ENCODE results near the gene FILIP1. TPM values are rescaled to one million over a fixed set of nuclear protein-coding genes. Genes with fewer than 3 reads are reported as not detected.

FILIP1 gene
- total RNA-seq, 4 donors from 2014 or later = 2.2 to 9.3 (median 5.1) TPM

DNA sequence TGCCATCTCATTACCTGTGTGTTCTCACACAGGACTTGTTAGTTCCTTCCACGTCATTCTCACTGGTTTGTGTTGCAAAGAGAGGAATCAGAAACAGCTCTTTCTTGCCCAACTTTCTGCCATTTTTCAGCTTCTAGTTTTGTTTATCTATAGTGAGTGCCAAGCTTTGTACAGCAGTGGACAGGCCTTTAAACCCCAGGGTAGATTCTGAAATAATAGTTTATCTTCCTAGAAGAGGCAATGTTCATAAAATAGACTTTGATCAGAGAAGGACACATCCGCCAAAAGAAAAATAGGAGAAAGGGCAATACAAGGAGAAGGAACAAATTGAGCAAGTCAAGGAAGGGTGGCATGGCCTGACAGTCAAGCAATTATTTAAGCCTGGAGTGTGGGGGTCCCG, 191.3 kb downstream of the FILIP1 start:
- H3K4me1 ChIP-seq = no peaks in the 10 kb centered on the region
- no peaks in the 10 kb centered on the region for H3K27me3 ChIP-seq
- no peak for DNase-seq
- no peaks in the 10 kb centered on the region for H3K36me3 ChIP-seq
- WGBS, 2 donors = 92 to 95% methylated on average over 3 of the region's 3 CpGs
- H3K9me3 ChIP-seq = no peaks in the 10 kb centered on the region
- no peak overlapping the region for H3K27ac ChIP-seq
- no peak overlapping the region for H3K4me3 ChIP-seq (replicated peaks in 1 of 3)
- no peak for TF ChIP-seq CTCF (IDR thresholded peaks at IDR 0.05)
- TF ChIP-seq POLR2A (IDR thresholded peaks at IDR 0.05) = no peak
- intact Hi-C loops (cut with DNase I) = no loop called here

DNA sequence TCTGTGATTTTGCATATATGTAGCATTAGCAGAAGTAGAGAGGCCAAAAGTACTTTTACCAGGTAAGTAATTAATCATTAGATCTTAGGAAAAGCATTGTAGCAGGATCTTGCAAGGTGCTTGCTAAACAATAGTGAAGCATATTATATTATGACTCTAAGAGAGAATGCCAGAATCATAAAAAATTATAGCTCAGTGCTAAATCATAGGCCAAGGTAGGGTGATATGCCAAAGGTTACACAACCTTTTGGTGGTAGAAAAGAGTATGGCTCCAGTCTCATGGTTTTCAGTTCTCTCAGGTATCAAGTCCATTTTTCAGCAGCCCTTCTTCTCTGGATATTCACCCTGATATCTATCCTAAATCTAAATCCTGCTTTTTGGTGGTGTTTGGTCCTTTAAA, 192.1 kb downstream of the FILIP1 start:
- H3K27me3 ChIP-seq = no peaks in the 10 kb centered on the region
- intact Hi-C loops (cut with DNase I) = no loop called here
- H3K9me3 ChIP-seq = no peaks in the 10 kb centered on the region
- no peak overlapping the region for H3K27ac ChIP-seq
- no peak for TF ChIP-seq CTCF (IDR thresholded peaks at IDR 0.05)
- TF ChIP-seq POLR2A (IDR thresholded peaks at IDR 0.05) = no peak
- H3K4me3 ChIP-seq (replicated peaks in 1 of 3) = no peak overlapping the region
- no peak for DNase-seq
- H3K36me3 ChIP-seq = no peaks in the 10 kb centered on the region
- H3K4me1 ChIP-seq = no peaks in the 10 kb centered on the region

GRCh38 chr6:75301088-75301487, 192.5 kb downstream of the FILIP1 start:
- intact Hi-C loops (cut with DNase I) = no loop called here

GRCh38 chr6:75300531-75300855, 193.1 kb downstream of the FILIP1 start:
- Histone ChIP-seq H3K4me3 (replicated peaks in 1 of 3) (no peak overlapping the region), H3K27ac (no peak overlapping the region), H3K9me3 (no peaks in the 10 kb centered on the region), H3K4me1 (no peaks in the 10 kb centered on the region), H3K27me3 (no peaks in the 10 kb centered on the region), H3K36me3 (no peaks in the 10 kb centered on the region)
- TF ChIP-seq CTCF (IDR thresholded peaks at IDR 0.05) = no peak
- TF ChIP-seq POLR2A (IDR thresholded peaks at IDR 0.05) = no peak
- WGBS, 2 donors = 0 to 35% methylated on average over 1 of the region's 1 CpG
- no peak for DNase-seq
- intact Hi-C loops (cut with DNase I) = no loop called here

More at GRCh38 chr6:75301088-75301487, 192.5 kb downstream of the FILIP1 start:
- H3K36me3 ChIP-seq = no peaks in the 10 kb centered on the region
- H3K27me3 ChIP-seq = no peaks in the 10 kb centered on the region
- 95 to 97% methylated on average over 2 of the region's 2 CpGs for WGBS, 2 donors
- H3K4me1 ChIP-seq = no peaks in the 10 kb centered on the region
- no peak for DNase-seq
- H3K27ac ChIP-seq = no peak overlapping the region
- H3K4me3 ChIP-seq (replicated peaks in 1 of 3) = no peak overlapping the region
- TF ChIP-seq CTCF (IDR thresholded peaks at IDR 0.05) (no peak), POLR2A (IDR thresholded peaks at IDR 0.05) (no peak)
- H3K9me3 ChIP-seq = no peaks in the 10 kb centered on the region

- no peak for DNase-seq
- intact Hi-C loops (cut with DNase I) = loop anchor here (5.0 kb wide), 1 partner anchor 227 kb away; no protein-coding TSS in a partner anchor
- no peak overlapping the region for H3K27ac ChIP-seq
- H3K27me3 ChIP-seq = no peaks in the 10 kb centered on the region
- no peak overlapping the region for H3K4me3 ChIP-seq (replicated peaks in 1 of 3)
- no peak for TF ChIP-seq CTCF (IDR thresholded peaks at IDR 0.05)
- no peak for TF ChIP-seq POLR2A (IDR thresholded peaks at IDR 0.05)
- H3K36me3 ChIP-seq = no peaks in the 10 kb centered on the region
- no peaks in the 10 kb centered on the region for H3K4me1 ChIP-seq
- no peaks in the 10 kb centered on the region for H3K9me3 ChIP-seq
- 75 to 78% methylated on average over 2 of the region's 2 CpGs for WGBS, 2 donors
Observed at GRCh38 chr6:75299801-75300530, 193.6 kb downstream of the FILIP1 start.
